ENCODE measurements around the gene PSMB3. TPM values are rescaled to one million over a fixed set of nuclear protein-coding genes. Genes with fewer than 3 reads are reported as not detected.

PSMB3 gene
- total RNA-seq, 1 donor from 2014 or later: 175 TPM

DNA sequence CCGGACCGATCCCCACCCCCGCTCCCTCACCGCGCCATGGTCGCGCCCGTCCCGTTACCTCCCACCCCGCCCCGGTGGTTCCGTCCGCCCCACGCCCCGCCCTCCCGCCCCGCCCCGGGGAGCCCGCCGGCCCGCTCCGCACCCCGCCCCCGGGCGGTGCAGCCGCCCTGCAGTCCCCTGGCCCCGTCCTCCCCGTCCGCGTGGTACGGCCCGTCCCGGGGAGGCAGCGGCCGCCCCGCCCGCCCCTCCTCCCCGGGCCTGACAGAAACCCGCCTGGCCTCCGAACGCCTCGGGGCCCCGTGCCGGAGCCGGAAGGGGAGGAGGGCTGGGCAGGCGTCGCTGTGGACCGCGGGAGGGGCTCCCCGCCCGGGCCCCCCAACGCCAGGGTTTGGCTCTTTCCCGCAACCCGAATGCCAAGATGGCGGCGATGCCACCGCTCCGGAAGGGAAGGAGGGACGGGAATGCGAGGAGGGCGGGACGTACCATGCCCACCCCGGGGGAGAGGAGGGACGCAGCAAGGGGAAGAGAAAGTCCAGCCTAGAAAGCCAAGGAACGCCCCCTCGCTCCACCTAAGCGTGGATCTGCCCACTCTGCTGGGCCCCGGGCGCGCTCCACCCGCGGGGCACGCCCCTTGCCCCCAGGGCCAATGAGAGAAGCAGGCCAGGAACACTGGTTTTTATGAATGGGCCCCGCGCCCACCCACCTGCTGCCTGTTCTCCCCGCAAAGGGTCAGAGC lies 47.1 kb downstream of the PSMB3 start, which contains the start of gene PIP4K2B:
Gene PIP4K2B, minus strand, starts transcription at position 56 of the 736 bp plus-strand sequence. CDS start 132 bp downstream, outside the sequence.
- peaks cover 39% of the 10 kb centered on the region for H3K36me3 Mint-ChIP-seq (ENCODE audit: low read depth, unreplicated experiment)
- peak within 1 kb of the TSS; percentile 96 for H3K27ac Mint-ChIP-seq (ENCODE audit: unreplicated experiment)
- DNase-seq (ENCODE audit: low spot score): peak; percentile 92
- peaks cover 7% of the 10 kb centered on the region for H3K27me3 Mint-ChIP-seq (ENCODE audit: unreplicated experiment)
- H3K4me3 Mint-ChIP-seq (ENCODE audit: unreplicated experiment): peak within 1 kb of the TSS; percentile 100
- peaks cover 34% of the 10 kb centered on the region for H3K4me1 Mint-ChIP-seq (ENCODE audit: unreplicated experiment)
- TF ChIP-seq, protein P1, sequence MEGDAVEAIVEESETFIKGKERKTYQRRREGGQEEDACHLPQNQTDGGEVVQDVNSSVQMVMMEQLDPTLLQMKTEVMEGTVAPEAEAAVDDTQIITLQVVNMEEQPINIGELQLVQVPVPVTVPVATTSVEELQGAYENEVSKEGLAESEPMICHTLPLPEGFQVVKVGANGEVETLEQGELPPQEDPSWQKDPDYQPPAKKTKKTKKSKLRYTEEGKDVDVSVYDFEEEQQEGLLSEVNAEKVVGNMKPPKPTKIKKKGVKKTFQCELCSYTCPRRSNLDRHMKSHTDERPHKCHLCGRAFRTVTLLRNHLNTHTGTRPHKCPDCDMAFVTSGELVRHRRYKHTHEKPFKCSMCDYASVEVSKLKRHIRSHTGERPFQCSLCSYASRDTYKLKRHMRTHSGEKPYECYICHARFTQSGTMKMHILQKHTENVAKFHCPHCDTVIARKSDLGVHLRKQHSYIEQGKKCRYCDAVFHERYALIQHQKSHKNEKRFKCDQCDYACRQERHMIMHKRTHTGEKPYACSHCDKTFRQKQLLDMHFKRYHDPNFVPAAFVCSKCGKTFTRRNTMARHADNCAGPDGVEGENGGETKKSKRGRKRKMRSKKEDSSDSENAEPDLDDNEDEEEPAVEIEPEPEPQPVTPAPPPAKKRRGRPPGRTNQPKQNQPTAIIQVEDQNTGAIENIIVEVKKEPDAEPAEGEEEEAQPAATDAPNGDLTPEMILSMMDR (IDR thresholded peaks at IDR 0.05; ENCODE audit: unreplicated experiment): no peak
- no peaks in the 10 kb centered on the region for H3K9me3 Mint-ChIP-seq (ENCODE audit: unreplicated experiment)

DNA sequence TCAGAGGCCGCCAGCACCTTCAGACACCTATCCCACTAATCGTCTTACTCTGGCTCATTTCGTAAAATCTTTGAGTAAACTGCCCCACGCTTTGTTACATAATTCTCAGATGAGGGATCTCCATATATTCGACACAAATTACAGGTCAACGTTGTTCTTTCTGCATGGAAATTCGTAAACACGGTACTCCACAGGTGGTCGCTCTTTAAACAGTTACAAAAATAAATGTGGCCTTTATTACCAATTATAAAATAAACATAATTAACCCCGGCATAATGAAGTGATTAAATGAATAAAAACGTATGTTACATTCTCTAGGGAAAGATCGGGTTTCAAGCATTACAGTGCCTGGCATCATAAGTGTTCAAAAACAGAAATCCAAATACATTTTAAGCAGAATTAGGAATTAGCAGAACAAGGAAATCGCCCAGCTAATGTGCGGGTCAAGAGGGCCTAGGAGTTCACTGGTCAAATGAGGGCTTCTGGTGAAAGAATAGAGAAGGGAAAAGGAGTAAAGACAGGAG lies 47.8 kb downstream of the PSMB3 start:
- TF ChIP-seq, protein P1 (IDR thresholded peaks at IDR 0.05; ENCODE audit: unreplicated experiment): no peak
- Mint-ChIP-seq H3K27me3 (ENCODE audit: unreplicated experiment) (peaks cover 7% of the 10 kb centered on the region), H3K4me3 (ENCODE audit: unreplicated experiment) (peak overlapping the region; percentile 94), H3K27ac (ENCODE audit: unreplicated experiment) (peak overlapping the region; percentile 94), H3K36me3 (ENCODE audit: low read depth, unreplicated experiment) (peaks cover 39% of the 10 kb centered on the region), H3K4me1 (ENCODE audit: unreplicated experiment) (peaks cover 34% of the 10 kb centered on the region), H3K9me3 (ENCODE audit: unreplicated experiment) (no peaks in the 10 kb centered on the region)
- DNase-seq (ENCODE audit: low spot score): no peak

DNA sequence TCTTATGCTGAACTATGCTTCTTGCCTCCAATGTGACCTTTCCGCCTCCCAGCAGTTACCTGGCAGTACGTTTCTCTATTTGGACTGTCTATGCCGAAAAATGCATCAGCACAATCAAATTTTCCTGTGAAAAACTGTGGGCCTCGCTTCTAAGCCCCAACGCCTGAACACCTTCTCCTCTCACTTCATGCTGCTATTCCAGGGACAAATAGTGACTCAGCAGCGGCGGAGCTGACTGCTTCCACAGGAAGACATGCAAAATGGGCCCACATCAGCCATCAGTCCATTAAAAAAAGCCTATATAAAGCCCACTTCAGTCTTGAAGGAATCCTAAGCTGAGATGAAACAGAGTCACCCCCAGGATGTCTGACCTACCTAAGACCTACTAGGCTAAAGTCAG lies 57.3 kb downstream of the PSMB3 start:
- Mint-ChIP-seq H3K27me3 (ENCODE audit: unreplicated experiment) (peaks cover 3% of the 10 kb centered on the region), H3K27ac (ENCODE audit: unreplicated experiment) (peak overlapping the region; percentile 57), H3K4me3 (ENCODE audit: unreplicated experiment) (peak overlapping the region; percentile 32), H3K9me3 (ENCODE audit: unreplicated experiment) (no peaks in the 10 kb centered on the region), H3K36me3 (ENCODE audit: low read depth, unreplicated experiment) (peaks cover 29% of the 10 kb centered on the region), H3K4me1 (ENCODE audit: unreplicated experiment) (no peaks in the 10 kb centered on the region)
- TF ChIP-seq, protein P1 (IDR thresholded peaks at IDR 0.05; ENCODE audit: unreplicated experiment): no peak
- DNase-seq (ENCODE audit: low spot score): no peak

Small RNA genes within 50 kb of the gene (microRNA-seq; reads per million reads assigned to microRNA genes)
- 0.42 reads per million for gene MIR4726 (ENCODE audit: unreplicated experiment)

Other genes starting within 250 kb of the PSMB3 start
- gene SRCIN1, start 146.8 kb upstream of the PSMB3 start, total RNA-seq (ENCODE audit: unreplicated experiment): 0.59 TPM
- 1.3 TPM for gene EPOP, start 77.8 kb upstream of the PSMB3 start, total RNA-seq (ENCODE audit: unreplicated experiment)
- 33.8 TPM for gene MLLT6, start 47.5 kb upstream of the PSMB3 start, total RNA-seq (ENCODE audit: unreplicated experiment)
- gene CISD3, start 22.4 kb upstream of the PSMB3 start, total RNA-seq (ENCODE audit: unreplicated experiment): 17.0 TPM
- 79.4 TPM for gene PCGF2, start 4.4 kb upstream of the PSMB3 start, total RNA-seq (ENCODE audit: unreplicated experiment)
- gene PIP4K2B, start 46.8 kb downstream of the PSMB3 start, total RNA-seq (ENCODE audit: unreplicated experiment): 91.7 TPM
- 18.1 TPM for gene CWC25, start 72.6 kb downstream of the PSMB3 start, total RNA-seq (ENCODE audit: unreplicated experiment)
- 2,464 TPM for gene RPL23, start 101.0 kb downstream of the PSMB3 start, total RNA-seq (ENCODE audit: unreplicated experiment)
- 146 TPM for gene LASP1, start 117.3 kb downstream of the PSMB3 start, total RNA-seq (ENCODE audit: unreplicated experiment)
- gene FBXO47, start 214.7 kb downstream of the PSMB3 start, total RNA-seq (ENCODE audit: unreplicated experiment): not detected